AG09309 (cell line): Measurements from ENCODE around the gene LRRC4C.

Source experiments
- DNase-seq: peaks from one replicate; pipeline ENCODE4 v3.0.0-alpha.2; 2010; ENCODE audit warnings: low read depth
- H3K4me3 ChIP-seq: 2 replicates; pipeline ENCODE4 v1.5.1; 2011; ENCODE audit warnings: mild to moderate bottlenecking, low read depth, low read length, moderate library complexity; ENCODE audit not compliant: control insufficient read depth
- CTCF ChIP-seq: IDR thresholded peaks from 2 replicates; pipeline ENCODE4 v1.5.1; 2011; ENCODE audit warnings: mild to moderate bottlenecking, low read depth, low read length, inconsistent platforms; ENCODE audit not compliant: insufficient read depth, control insufficient read depth; ENCODE audit errors: missing control alignments

LRRC4C gene

GRCh38 chr11:41456269-41456668, 3.2 kb downstream of the LRRC4C start:
- no peak overlapping the region for H3K4me3 ChIP-seq

GRCh38 chr11:41451011-41451410, 8.4 kb downstream of the LRRC4C start:
- H3K4me3 ChIP-seq, result no peak overlapping the region
- no peak for TF ChIP-seq CTCF
- DNase-seq, result no peak

More at GRCh38 chr11:41456269-41456668, 3.2 kb downstream of the LRRC4C start:
- TF ChIP-seq CTCF, result no peak
- no peak for DNase-seq

GRCh38 chr11:41449483-41450050, 9.9 kb downstream of the LRRC4C start:
- H3K4me3 ChIP-seq, result no peak overlapping the region
- no peak for DNase-seq
- no peak for TF ChIP-seq CTCF

DNA sequence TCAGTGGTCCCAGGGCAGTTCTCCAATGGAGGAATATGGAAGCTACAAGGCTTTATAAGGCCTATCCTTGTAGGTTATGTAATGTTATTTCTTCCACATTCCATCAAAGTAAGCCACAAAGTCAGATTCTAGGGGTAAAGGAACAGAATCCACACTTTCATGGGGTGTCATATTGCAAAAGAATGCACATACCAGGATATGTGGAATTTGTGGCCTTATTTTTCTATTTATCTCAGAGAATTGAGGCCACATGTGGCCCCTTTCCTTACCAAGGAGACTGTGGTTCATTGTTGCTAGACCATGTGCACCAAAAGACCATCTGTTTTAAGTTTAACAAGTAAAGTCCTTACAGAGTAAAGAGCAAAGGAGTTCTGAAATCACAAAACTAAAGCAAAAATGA, 12.9 kb downstream of the LRRC4C start:
- H3K4me3 ChIP-seq, result no peak overlapping the region
- no peak for TF ChIP-seq CTCF
- no peak for DNase-seq

- no peak for TF ChIP-seq CTCF
- H3K4me3 ChIP-seq, result no peak overlapping the region
- DNase-seq, result no peak
Observed at GRCh38 chr11:41446107-41446506, 13.3 kb downstream of the LRRC4C start.

GRCh38 chr11:41437006-41437490, 22.4 kb downstream of the LRRC4C start:
- DNase-seq, result no peak
- H3K4me3 ChIP-seq, result no peak overlapping the region
- no peak for TF ChIP-seq CTCF
